ENCODE data around the gene CAMK2A. TPM values are rescaled to one million over a fixed set of nuclear protein-coding genes. Genes with fewer than 3 reads are reported as not detected.

CAMK2A gene
- polyA plus RNA-seq, 4 donors = 2.4 to 5.2 (median 3.9) TPM

- no peak for DNase-seq (ENCODE audit: low read depth in 4 of 4, low spot score in 3 of 4)
Measured at GRCh38 chr5:150317048-150318003, 27.8 kb upstream of the CAMK2A start.

GRCh38 chr5:150316320-150316719 is 26.7 kb upstream of the CAMK2A start:
- no peak for DNase-seq (ENCODE audit: low read depth in 4 of 4, low spot score in 3 of 4)

GRCh38 chr5:150315245-150315644 is 25.7 kb upstream of the CAMK2A start:
- DNase-seq (ENCODE audit: low read depth in 4 of 4, low spot score in 3 of 4) = no peak

- no peak for DNase-seq (ENCODE audit: low read depth in 4 of 4, low spot score in 3 of 4)
Measured at GRCh38 chr5:150313921-150314716, 24.5 kb upstream of the CAMK2A start.

GRCh38 chr5:150313501-150313900 is 23.9 kb upstream of the CAMK2A start:
- no peak for DNase-seq (ENCODE audit: low read depth in 4 of 4, low spot score in 3 of 4)

- no peak for DNase-seq (ENCODE audit: low read depth in 4 of 4, low spot score in 3 of 4)
Measured at GRCh38 chr5:150312518-150312917, 22.9 kb upstream of the CAMK2A start.

GRCh38 chr5:150311015-150311692 is 21.6 kb upstream of the CAMK2A start:
- no peak for DNase-seq (ENCODE audit: low read depth in 4 of 4, low spot score in 3 of 4)

GRCh38 chr5:150310246-150310645 is 20.7 kb upstream of the CAMK2A start:
- DNase-seq (ENCODE audit: low read depth in 4 of 4, low spot score in 3 of 4) = no peak

- DNase-seq (ENCODE audit: low read depth in 4 of 4, low spot score in 3 of 4) = no peak
Measured at GRCh38 chr5:150309886-150310239, 20.3 kb upstream of the CAMK2A start.

GRCh38 chr5:150309101-150309885 is 19.7 kb upstream of the CAMK2A start:
- no peak for DNase-seq (ENCODE audit: low read depth in 4 of 4, low spot score in 3 of 4)

GRCh38 chr5:150307617-150308426 is 18.2 kb upstream of the CAMK2A start:
- no peak for DNase-seq (ENCODE audit: low read depth in 4 of 4, low spot score in 3 of 4)

GRCh38 chr5:150306775-150307174 is 17.2 kb upstream of the CAMK2A start:
- DNase-seq (ENCODE audit: low read depth in 4 of 4, low spot score in 3 of 4) = no peak

- no peak for DNase-seq (ENCODE audit: low read depth in 4 of 4, low spot score in 3 of 4)
Measured at GRCh38 chr5:150305557-150305956, 16.0 kb upstream of the CAMK2A start.

- no peak for DNase-seq (ENCODE audit: low read depth in 4 of 4, low spot score in 3 of 4)
Measured at GRCh38 chr5:150305095-150305494, 15.5 kb upstream of the CAMK2A start.

- DNase-seq (ENCODE audit: low read depth in 4 of 4, low spot score in 3 of 4) = no peak
Measured at GRCh38 chr5:150304481-150305081, 15.0 kb upstream of the CAMK2A start.

GRCh38 chr5:150303660-150304386 is 14.2 kb upstream of the CAMK2A start:
- peak in 2 of 4 donors; percentile 62 to 75 for DNase-seq (ENCODE audit: low read depth in 4 of 4, low spot score in 3 of 4)

- no peak for DNase-seq (ENCODE audit: low read depth in 4 of 4, low spot score in 3 of 4)
Measured at GRCh38 chr5:150303070-150303615, 13.6 kb upstream of the CAMK2A start.
